HuH-7 (cell line): ENCODE measurements around the gene ASTN1.
A peak's percentile ranks its signal among the peaks of the same experiment; 100 is the strongest.

ENCODE experiments used
- DNase-seq: peaks from one replicate; pipeline ENCODE4 v3.0.0; 2011; ENCODE audit warnings: low spot score

Gene ASTN1

GRCh38 chr1:176878750-176879536 is 285.6 kb downstream of the ASTN1 start:
- DNase-seq: peak; percentile 10

DNA sequence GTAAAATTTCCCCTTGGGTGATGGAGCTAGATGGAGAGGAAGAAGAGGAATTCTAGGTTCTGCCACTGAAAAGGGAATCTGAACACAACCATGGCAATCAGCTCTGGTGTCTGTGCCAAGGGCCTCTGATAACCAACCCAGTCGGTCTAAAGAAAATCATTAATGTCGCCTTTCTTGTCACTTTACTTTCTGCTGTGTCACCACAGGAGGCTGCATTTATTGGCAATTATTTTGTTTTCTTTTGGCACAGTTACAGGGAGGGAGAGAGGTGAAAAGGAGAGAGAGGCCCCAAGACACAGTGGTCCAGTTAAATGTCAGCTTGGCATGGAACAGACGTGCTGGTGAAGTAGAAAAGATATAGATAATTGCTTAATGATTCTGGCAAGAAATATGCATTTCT is 287.0 kb downstream of the ASTN1 start:
- DNase-seq: no peak

- no peak for DNase-seq
Measured at GRCh38 chr1:176876966-176877515, 287.5 kb downstream of the ASTN1 start.

DNA sequence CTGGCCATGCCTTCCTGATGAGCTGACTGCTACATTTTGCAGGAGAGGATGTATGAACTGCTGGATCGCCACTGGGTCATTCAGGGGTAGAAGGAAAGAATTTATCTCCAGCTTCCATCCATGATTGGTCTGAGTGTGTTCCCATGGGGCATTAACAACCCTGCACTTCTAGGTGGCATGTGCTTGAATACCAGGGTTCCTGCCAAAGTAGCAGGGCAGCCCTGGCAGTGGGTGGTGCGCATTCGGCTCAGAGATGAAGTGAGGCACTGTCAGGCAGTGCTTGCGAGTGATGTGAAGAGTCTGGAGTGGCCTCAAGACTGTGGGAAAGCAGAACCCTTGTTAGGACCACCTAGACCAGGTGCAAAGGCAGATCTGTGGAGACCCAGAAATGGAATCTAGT is 294.9 kb downstream of the ASTN1 start:
- no peak for DNase-seq

DNA sequence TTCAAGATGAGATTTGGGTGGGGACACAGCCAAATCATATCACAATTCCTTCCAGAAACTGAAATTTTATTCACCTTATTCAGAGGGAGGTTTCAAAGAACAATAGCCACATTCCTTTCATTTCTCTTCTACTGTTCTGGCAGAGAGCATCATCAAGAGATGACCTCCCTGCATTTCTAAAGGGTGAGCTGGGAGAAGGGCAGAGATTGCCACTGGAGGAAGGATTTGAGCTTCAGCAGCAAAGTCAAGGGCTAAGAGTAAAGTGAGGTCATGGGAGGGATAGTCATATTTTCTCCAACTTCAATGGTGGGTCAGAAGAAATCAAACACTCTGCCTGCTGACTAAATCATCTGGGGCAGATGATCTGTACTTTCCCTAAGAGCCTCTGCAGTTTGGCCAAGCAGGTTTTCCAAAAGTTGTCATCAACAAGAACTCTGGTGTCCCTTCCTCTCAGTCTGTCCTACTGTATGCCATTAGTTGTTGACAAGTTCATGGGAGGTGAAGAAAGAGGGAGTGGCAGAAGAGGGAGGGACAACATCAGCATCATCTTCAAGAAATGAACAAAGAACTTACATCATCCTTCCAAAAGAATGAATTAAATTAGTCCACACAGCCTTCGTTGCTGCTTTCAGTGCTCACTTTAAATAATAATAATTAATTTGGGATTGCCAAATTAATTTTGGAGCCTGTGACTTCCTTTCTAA is 298.3 kb downstream of the ASTN1 start:
- DNase-seq: no peak

DNA sequence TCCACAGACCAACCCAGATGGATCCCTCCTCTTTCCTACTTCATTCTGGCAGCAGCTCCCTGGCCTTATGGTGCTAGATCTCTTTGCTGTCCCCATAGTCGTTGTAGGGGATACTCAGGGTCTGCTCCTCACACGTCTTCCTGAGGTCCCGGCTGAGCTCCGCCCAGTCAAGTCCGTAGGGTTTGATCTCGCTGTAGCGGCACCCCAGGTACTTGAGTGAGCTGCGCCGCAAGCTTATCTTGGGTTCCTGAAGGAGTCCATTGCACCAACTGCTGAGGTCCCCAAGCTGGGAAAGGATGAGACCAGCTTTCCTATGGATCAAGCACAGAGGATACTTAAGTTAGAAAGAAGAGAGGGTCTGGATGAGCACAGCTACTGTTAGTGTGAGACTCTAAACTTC is 300.3 kb downstream of the ASTN1 start:
- no peak for DNase-seq

GRCh38 chr1:176863613-176864012 is 300.9 kb downstream of the ASTN1 start:
- no peak for DNase-seq

DNA sequence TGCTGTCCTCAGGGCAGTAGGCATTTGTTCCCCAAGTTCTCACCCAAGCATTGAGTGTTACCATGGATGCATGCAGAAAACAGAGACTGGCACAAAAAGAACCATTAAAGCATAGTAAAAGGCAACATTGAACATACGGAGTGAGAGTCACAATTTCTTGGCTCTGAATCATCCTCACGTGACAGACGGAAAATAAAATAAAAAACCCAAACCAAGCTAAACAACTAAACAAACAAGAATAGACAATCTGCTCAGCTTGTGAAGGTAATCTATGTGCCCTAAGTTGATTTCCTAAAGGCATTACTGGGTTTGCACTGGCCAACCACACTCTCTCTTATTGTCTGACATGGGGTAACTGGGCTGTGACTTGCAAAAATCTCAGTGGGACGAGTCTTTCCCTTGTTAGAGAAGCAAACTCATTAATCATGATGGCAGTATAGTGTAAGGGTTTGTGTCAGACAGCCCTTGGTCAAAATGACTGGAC is 306.0 kb downstream of the ASTN1 start:
- no peak for DNase-seq

DNA sequence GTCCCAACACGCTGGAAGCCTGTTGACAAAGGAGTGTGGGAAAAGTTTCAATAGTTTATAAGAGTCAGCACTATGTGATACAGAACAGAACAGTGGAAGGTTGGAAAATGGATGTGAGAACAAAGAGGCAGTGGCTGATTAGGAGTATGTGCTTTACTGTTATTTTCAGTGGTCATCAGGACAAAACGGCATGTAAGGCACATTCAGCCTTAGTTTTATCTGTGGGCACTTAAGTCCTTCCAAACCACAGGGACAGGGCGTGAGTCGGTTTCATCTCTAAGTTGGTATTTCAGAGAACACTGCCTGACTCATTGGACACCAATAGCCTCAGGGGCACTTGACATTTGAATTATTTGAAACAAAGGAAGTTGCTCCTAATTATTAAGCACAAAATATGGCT is 306.9 kb downstream of the ASTN1 start:
- no peak for DNase-seq

- DNase-seq: no peak
Measured at GRCh38 chr1:176854758-176855745, 309.5 kb downstream of the ASTN1 start.

GRCh38 chr1:176854121-176854520 is 310.4 kb downstream of the ASTN1 start:
- DNase-seq: no peak

- no peak for DNase-seq
Measured at GRCh38 chr1:176853503-176853902, 311.0 kb downstream of the ASTN1 start.

DNA sequence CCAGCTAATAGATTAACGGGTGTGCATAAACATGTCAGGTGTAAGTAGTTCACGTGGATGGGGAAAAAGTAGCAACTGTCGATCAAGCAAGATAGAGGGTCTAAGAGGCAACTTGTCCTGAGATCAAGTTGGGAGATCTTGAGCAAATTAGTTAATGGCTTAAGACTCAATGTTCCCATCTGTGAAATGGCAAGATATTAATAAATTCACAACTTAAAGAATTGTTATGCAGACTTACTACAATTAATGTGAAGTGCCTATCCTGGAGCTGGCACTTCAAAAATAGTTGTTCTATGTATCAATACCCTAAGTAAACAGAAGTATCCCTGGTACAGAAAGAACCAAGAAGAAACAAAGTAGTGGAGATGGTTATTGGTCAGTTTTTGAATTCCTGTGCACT is 312.4 kb downstream of the ASTN1 start:
- no peak for DNase-seq

DNA sequence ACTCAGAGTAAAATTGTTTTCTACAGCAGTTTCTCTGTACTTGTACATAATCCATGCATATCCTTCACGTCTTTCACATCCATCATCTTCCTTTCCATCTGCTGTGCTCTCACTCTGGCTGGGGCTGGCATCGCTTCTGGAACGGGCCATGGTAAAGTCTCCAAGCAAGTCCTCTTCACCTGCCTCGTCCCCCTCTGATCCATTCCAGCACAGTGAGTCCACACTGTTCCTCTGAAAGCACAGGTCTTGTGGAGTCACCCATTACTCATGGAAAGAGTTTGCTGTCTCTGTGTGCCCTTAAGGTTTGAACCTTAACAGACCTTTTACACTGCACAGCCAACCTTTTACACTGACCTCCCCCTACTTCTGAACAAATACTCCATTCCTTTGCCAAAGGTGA is 313.6 kb downstream of the ASTN1 start:
- DNase-seq: no peak

DNA sequence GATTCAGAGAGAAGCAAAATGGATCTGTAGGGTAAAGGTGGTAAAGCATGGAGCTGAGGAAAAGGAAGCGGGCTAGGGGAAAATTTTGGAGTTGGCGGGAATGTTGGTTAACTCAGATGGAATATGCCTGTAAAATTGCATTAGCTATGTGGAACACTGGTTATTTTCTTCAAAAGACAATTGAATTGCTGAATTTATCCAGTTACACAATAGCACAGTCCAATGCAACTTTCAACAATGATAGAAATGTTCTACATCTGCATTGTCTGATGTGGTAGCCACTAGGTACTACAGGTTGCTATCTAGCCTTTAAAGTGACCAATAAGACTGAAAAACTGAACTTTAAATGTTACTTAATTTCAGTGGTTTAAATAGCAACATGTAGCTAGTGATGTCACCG is 315.2 kb downstream of the ASTN1 start:
- DNase-seq: no peak

- no peak for DNase-seq
Measured at GRCh38 chr1:176847052-176847451, 317.5 kb downstream of the ASTN1 start.

- DNase-seq: no peak
Measured at GRCh38 chr1:176843352-176844297, 320.9 kb downstream of the ASTN1 start.

GRCh38 chr1:176841238-176841637 is 323.3 kb downstream of the ASTN1 start:
- no peak for DNase-seq

- no peak for DNase-seq
Measured at GRCh38 chr1:176839216-176839615, 325.3 kb downstream of the ASTN1 start.

DNA sequence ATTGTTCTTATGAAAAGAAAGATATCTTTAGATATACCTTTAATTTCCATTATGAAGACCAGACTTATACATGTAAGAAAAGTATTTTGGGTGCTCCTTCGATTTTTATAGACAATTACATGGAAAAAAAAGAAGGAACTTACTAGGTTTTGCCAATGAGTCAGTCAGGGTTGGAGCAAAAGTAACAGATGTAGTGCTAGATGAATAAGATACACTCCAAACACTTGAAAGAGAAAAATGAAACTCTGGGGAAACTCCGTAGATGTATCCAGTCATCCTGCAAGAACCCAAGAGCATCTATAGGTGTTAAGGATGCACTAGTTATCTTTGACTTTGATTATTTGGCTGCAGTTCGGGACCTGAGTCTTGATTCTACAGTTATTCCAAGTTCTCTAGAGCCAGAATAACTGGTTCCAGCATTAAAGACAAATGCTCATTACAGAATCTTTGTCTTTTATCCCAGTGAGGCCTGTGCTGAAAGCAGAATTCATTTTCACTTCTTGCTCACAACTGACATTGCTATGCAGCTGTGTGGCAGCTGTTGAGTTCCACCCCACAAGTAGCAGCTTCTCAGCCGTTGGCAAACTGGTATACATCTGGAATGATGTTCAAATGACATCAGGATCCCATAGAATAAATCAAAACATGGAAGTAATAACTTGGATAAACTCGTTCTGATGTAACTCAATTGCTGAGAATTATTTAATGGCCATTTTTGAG is 326.1 kb downstream of the ASTN1 start:
- no peak for DNase-seq
